CD4-positive, alpha-beta T cell treated with Interleukin-4 for 4 hours (primary cell): ENCODE measurements around the gene KRT82.
"Not testable (repeated sequence)": the region's sequence is repeated elsewhere in the genome, so short reads cannot be mapped to it uniquely, and the experiment has no call there.

Experiments
- DNase-seq: peaks from one replicate; pipeline ENCODE4 v3.0.0-alpha.2; 2020

KRT82 gene

DNA sequence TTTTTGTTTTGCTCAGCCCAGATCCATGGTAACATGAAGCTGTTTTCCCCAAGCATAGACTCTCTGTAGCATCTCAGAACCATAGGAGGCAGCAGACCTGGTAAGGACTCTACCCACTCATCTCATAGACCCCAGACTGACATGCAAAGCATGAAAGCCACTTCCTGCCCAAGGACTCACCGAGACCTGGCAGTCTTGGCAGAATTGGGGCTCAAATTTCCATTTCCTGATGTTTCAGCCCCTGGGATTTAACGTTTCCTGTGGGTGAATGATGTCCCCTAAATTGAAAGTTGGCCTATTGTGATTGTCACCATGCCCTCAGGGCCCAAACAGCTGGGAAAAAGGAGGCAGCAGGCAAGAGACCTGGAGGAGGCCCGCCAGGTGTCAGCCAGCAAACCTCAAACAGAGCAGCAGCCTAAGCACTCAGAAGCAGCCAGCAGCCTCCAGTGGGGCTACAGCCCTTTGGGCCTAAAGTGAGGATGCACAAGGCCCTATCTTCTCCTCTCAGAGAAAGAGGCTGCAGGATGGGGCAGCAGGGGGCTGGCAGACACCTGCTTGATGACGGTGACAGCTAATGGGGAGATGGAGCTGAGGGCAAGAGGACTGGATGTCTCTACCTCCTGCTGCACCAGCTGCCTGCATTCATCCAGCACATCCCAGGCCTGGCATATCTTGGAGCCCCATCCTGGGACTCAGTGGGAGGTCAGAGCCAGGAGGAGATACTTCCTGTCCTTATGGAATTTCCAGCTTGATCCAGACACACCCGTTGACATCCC, 47.4 kb downstream of the KRT82 start:
- DNase-seq: peak; percentile 4

DNA sequence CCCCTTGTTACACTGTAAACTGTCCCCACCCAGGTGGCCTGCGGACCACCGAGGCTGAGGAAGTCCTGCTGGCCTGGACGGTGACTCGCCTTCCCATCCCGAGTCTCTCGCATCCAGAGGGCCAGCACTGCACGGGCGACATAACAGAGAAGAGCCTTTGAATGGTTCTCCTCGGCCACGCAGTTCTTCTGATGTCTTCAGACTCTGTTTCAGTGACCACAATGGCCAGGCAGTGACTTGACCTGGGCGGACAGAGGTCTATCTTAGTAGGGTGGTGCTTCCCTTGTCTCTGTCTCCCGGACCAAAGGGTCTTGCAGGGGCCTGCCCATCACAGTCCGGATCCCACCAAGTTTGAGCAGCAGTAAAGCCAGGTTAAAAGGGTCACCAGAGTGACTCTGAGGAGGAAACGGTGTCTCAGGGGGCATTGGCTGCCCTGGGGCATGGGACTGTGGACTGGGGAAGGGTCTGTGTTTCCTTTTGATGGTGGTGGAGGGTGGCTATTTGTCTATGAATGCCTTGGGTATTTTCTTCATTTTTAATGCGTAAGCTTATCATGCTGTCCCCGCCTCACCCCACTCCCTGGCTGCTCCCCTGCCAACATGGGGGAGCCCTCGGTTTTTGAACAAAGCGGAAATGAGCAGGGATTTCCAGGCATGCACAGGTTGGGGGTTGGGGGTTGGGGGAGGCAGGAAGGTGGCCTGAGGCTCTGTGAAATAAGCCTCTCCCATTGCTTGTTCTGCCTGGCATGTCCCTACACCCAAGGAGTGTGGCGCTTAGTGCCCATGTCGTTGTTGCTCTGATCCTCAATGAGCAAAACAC, 49.2 kb downstream of the KRT82 start:
- DNase-seq: no peak

GRCh38 chr12:52356031-52356761, 49.9 kb downstream of the KRT82 start:
- no peak for DNase-seq

GRCh38 chr12:52355176-52355575, 51.0 kb downstream of the KRT82 start:
- no peak for DNase-seq

- no peak for DNase-seq
These were observed 51.9 kb downstream of the KRT82 start for GRCh38 chr12:52354200-52354599.

GRCh38 chr12:52353766-52354165, 52.4 kb downstream of the KRT82 start:
- no peak for DNase-seq

GRCh38 chr12:52352951-52353350, 53.2 kb downstream of the KRT82 start:
- DNase-seq: no peak

- DNase-seq: peak; percentile 59
These were observed 54.7 kb downstream of the KRT82 start for GRCh38 chr12:52351196-52352059.

DNA sequence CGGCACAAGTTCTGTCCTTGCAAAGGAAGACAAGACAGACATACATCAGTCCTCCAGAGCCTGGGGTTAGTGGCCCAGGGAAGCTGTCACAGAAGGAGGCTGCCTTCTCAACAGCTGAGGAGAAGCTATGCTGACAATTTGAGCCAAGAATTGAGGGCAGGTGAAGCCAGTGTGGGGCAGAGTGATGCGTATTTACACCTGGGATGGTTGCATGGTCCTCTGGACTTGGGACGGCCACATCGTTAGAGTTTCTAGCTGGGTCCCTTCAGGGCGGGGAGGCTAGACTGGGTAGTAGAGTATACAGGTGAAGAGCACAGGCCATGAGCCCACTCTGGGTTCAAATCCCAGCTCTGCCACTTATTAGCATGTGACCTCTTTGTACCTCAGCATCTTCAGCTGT, 55.3 kb downstream of the KRT82 start:
- DNase-seq: no peak

- no peak for DNase-seq
These were observed 56.0 kb downstream of the KRT82 start for GRCh38 chr12:52350021-52350620.

GRCh38 chr12:52349196-52349595, 56.9 kb downstream of the KRT82 start:
- DNase-seq: no peak

- DNase-seq: no peak
These were observed 58.3 kb downstream of the KRT82 start for GRCh38 chr12:52347551-52348510.

DNA sequence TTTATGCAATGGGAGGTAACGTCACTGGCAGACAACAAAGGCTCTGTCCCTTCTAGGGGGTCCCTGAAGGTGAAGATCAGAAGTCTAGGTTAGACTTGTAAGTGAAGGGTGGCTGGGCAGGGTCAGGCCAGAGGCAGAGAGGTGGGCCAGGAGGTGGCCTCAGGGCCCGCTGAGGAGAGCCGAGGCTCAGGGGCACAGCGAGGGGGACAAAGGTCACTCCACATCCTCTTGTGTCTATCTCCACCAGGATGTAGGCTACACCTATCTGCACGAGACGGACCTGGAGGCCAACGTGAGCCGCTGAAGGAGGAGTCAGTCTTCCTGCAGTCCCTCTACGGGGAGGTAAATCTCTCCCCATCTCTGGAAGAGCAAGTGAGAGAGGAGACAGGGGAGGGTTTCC, 59.1 kb downstream of the KRT82 start:
- no peak for DNase-seq

GRCh38 chr12:52346593-52346992, 59.5 kb downstream of the KRT82 start:
- DNase-seq: no peak

DNA sequence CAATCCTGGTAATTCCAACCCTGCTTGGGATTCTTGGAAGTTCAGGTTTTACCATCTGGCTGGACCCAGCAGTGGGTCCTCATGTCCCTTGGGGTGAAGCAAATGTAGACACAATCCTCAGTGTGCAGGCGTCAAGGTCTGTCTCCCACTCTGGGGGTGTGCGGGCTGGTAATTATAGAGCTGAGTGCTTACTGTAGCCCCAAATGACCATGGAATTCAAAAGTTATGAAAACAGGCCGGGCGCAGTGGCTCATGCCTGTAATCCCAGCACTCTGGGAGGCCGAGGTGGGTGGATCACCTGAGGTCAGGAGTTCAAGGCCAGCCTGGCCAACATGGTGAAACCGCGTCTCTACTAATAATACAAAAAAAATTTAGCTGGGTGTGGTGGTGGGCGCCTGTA, 61.1 kb downstream of the KRT82 start:
- not testable (repeated sequence) for DNase-seq

GRCh38 chr12:52344111-52344510, 62.0 kb downstream of the KRT82 start:
- DNase-seq: no peak
